DND-41 (cell line): ENCODE results near the gene LONRF3.

ENCODE experiments used
- ATAC-seq: fragments of 200-7000 bp; cut with Tn5 transposase; 3 replicates; pipeline ENCODE4 v1.9.1; 2021; ENCODE audit warnings: low read depth; ENCODE audit not compliant: insufficient read depth
- DNase-seq: peaks from one replicate; pipeline ENCODE4 v3.0.0-alpha.2; 2020
- H2AFZ ChIP-seq: 2 replicates; pipeline ENCODE4 v1.6.0; 2012; ENCODE audit warnings: low read depth, low read length
- H3K27ac ChIP-seq: 2 replicates; pipeline ENCODE4 v1.5.1; 2012; ENCODE audit warnings: low read length, inconsistent platforms
- H3K27me3 ChIP-seq: fragments of 200-600 bp; sonication (generic); 2 replicates; pipeline ENCODE4 v1.6.0; 2012; ENCODE audit warnings: low read length, mild to moderate bottlenecking, inconsistent platforms; ENCODE audit not compliant: insufficient read depth, poor library complexity
- H3K36me3 ChIP-seq: 2 replicates; pipeline ENCODE4 v1.5.1; 2012; ENCODE audit warnings: low read length, inconsistent platforms; ENCODE audit not compliant: insufficient read depth
- H3K4me1 ChIP-seq: 2 replicates; pipeline ENCODE4 v1.5.1; 2012; ENCODE audit warnings: mild to moderate bottlenecking, low read length; ENCODE audit not compliant: insufficient read depth
- H3K4me2 ChIP-seq: 2 replicates; pipeline ENCODE4 v1.6.0; 2012; ENCODE audit warnings: mild to moderate bottlenecking, moderate library complexity, low read length, inconsistent platforms; ENCODE audit not compliant: insufficient read depth
- H3K4me3 ChIP-seq, 2 experiments: fragments of 200-600 bp in 1 of 2; shearing (Covaris generic) in 1 of 2; 2 replicates each; pipeline ENCODE4 v1.5.1; 2012 to 2016; ENCODE audit warnings: inconsistent platforms in 2 of 2, low read length in 2 of 2, mild to moderate bottlenecking in 2 of 2, low read depth in 1 of 2, moderate library complexity in 1 of 2
- H3K79me2 ChIP-seq: 2 replicates; pipeline ENCODE4 v1.6.0; 2012; ENCODE audit warnings: low read length, inconsistent platforms; ENCODE audit not compliant: insufficient read depth
- H3K9ac ChIP-seq: 2 replicates; pipeline ENCODE4 v1.6.0; 2012; ENCODE audit warnings: low read depth, mild to moderate bottlenecking, inconsistent platforms, low read length, moderate library complexity
- H3K9me3 ChIP-seq: 2 replicates; pipeline ENCODE4 v1.5.1; 2012; ENCODE audit warnings: low read length, moderate library complexity, mild to moderate bottlenecking, inconsistent platforms; ENCODE audit not compliant: insufficient read depth, severe bottlenecking
- H4K20me1 ChIP-seq: 2 replicates; pipeline ENCODE4 v1.6.0; 2012; ENCODE audit warnings: low read length; ENCODE audit not compliant: insufficient read depth
- CTCF ChIP-seq: IDR thresholded peaks from 2 replicates; pipeline ENCODE4 v1.5.1; 2012; ENCODE audit warnings: borderline replicate concordance, low read length, moderate library complexity, mild to moderate bottlenecking; ENCODE audit not compliant: poor library complexity, severe bottlenecking; ENCODE audit errors: extremely low read depth
- EZH2 ChIP-seq: IDR thresholded peaks from 3 replicates; pipeline ENCODE4 v1.6.1; 2012; ENCODE audit warnings: borderline replicate concordance, low read depth, mild to moderate bottlenecking, moderate library complexity, low read length, inconsistent platforms; ENCODE audit not compliant: severe bottlenecking

The LONRF3 gene

GRCh38 chrX:118961866-118962560, 12.4 kb upstream of the LONRF3 start:
- Histone ChIP-seq H3K4me1 (no peaks in the 10 kb centered on the region), H3K9ac (no peak overlapping the region), H3K9me3 (no peaks in the 10 kb centered on the region), H2AFZ (no peak overlapping the region), H3K36me3 (no peaks in the 10 kb centered on the region), H3K27ac (no peak overlapping the region), H3K4me3 (no peak overlapping the region), H3K27me3 (no peaks in the 10 kb centered on the region), H3K79me2 (no peaks in the 10 kb centered on the region), H3K4me2 (no peak overlapping the region), H4K20me1 (no peaks in the 10 kb centered on the region)
- DNase-seq: no peak
- no peak for ATAC-seq
- TF ChIP-seq EZH2 (no peak), CTCF (no peak)

- H3K36me3 ChIP-seq: no peaks in the 10 kb centered on the region
- no peak overlapping the region for H3K9ac ChIP-seq
- no peak for DNase-seq
- H3K4me3 ChIP-seq: no peak overlapping the region
- H3K4me1 ChIP-seq: no peaks in the 10 kb centered on the region
- no peak overlapping the region for H3K4me2 ChIP-seq
- H3K27ac ChIP-seq: no peak overlapping the region
- no peak for ATAC-seq
- no peaks in the 10 kb centered on the region for H3K79me2 ChIP-seq
- no peak for TF ChIP-seq EZH2
- no peak for TF ChIP-seq CTCF
- H2AFZ ChIP-seq: no peak overlapping the region
- no peaks in the 10 kb centered on the region for H3K27me3 ChIP-seq
- H4K20me1 ChIP-seq: no peaks in the 10 kb centered on the region
- no peaks in the 10 kb centered on the region for H3K9me3 ChIP-seq
Observed at GRCh38 chrX:118963159-118963558, 11.3 kb upstream of the LONRF3 start.

GRCh38 chrX:118964252-118964651, 10.2 kb upstream of the LONRF3 start:
- TF ChIP-seq EZH2 (no peak), CTCF (no peak)
- Histone ChIP-seq H3K4me2 (no peak overlapping the region), H3K36me3 (no peaks in the 10 kb centered on the region), H3K27ac (no peak overlapping the region), H3K27me3 (no peaks in the 10 kb centered on the region), H2AFZ (no peak overlapping the region), H3K4me3 (no peak overlapping the region), H3K4me1 (no peaks in the 10 kb centered on the region), H3K79me2 (no peaks in the 10 kb centered on the region), H3K9me3 (no peaks in the 10 kb centered on the region), H4K20me1 (no peaks in the 10 kb centered on the region), H3K9ac (no peak overlapping the region)
- DNase-seq: no peak
- no peak for ATAC-seq
